H1 (cell line): ENCODE data around the gene RGS11. TPM values are rescaled to one million over a fixed set of nuclear protein-coding genes. Genes with fewer than 3 reads are reported as not detected.
A peak's percentile ranks its signal among the peaks of the same experiment; 100 is the strongest.

ENCODE experiments used
- ASH2L ChIP-seq: fragments of 200-600, 300-600 bp; sonication (generic); IDR thresholded peaks from one replicate; pipeline ENCODE4 v1.7.1; 2017; ENCODE audit warnings: low read length
- BRCA1 ChIP-seq: IDR thresholded peaks from 2 replicates; pipeline ENCODE4 v1.6.1; 2012; ENCODE audit warnings: low read depth, low read length, improper control_type of control experiment
- CBX8 ChIP-seq: fragments of 300-800, 300-1000 bp; sonication (generic); IDR thresholded peaks from 2 replicates; pipeline ENCODE4 v1.7.1; 2016; ENCODE audit warnings: low read depth, low read length, borderline replicate concordance
- KDM4A ChIP-seq: IDR thresholded peaks from one replicate; pipeline ENCODE4 v1.7.1; 2012; ENCODE audit warnings: low read depth, mild to moderate bottlenecking, moderate library complexity, low read length, inconsistent platforms; ENCODE audit not compliant: severe bottlenecking
- MAFK ChIP-seq: IDR thresholded peaks from 2 replicates; pipeline ENCODE4 v1.6.1; 2012; ENCODE audit warnings: low read depth, mild to moderate bottlenecking, improper control_type of control experiment, low read length
- NRF1 ChIP-seq: IDR thresholded peaks from 2 replicates; pipeline ENCODE4 v1.6.1; 2011; ENCODE audit warnings: mild to moderate bottlenecking, low read depth, low read length, improper control_type of control experiment
- RNF2 ChIP-seq: fragments of 200-900, 300-1000 bp; sonication (generic); IDR thresholded peaks from 2 replicates; pipeline ENCODE4 v1.7.1; 2016; ENCODE audit warnings: borderline replicate concordance, low read depth, mild to moderate bottlenecking, antibody characterized with exemption, low read length; ENCODE audit not compliant: poor library complexity, severe bottlenecking; ENCODE audit errors: missing control alignments
- RXRA ChIP-seq: IDR thresholded peaks from 2 replicates; pipeline ENCODE4 v1.6.1; 2011; ENCODE audit warnings: low read depth, mild to moderate bottlenecking, low read length, moderate library complexity; ENCODE audit not compliant: insufficient read depth
- SIRT6 ChIP-seq: IDR thresholded peaks from one replicate; pipeline ENCODE4 v1.7.1; 2012; ENCODE audit warnings: low read length, inconsistent platforms
- SUZ12 ChIP-seq: fragments of 200-600 bp; sonication (generic); IDR thresholded peaks from 2 replicates; pipeline ENCODE4 v1.6.1; 2012; ENCODE audit warnings: mild to moderate bottlenecking, inconsistent platforms, low read length, moderate library complexity, mixed read lengths
- TCF12 ChIP-seq: IDR thresholded peaks from 2 replicates; pipeline ENCODE4 v1.6.1; 2011; ENCODE audit warnings: low read depth, mild to moderate bottlenecking, low read length
- TEAD4 ChIP-seq: IDR thresholded peaks from 2 replicates; pipeline ENCODE4 v1.6.1; 2012; ENCODE audit warnings: low read depth, low read length, inconsistent platforms, mixed read lengths
- polyA plus RNA-seq, 7 experiments: library from polyadenylated mRNA; depleted of rRNA in 3 of 7; stranded (reverse) in 5 of 7; unstranded in 2 of 7; fragments of >200 nt in 5 of 7; fragments of 200-250 nt in 2 of 7; gene quantifications; 1 replicate in 5 of 7; 2 replicates in 1 of 7; 4 replicates in 1 of 7; pipeline versions ENCODE4 v1.2.1 to v1.2.3, GENCODE V29; 2011 to 2013; ENCODE audit warnings: missing spikeins in 2 of 7, mixed read lengths in 2 of 7
- total RNA-seq: library from RNA; stranded (reverse); fragmentation: NEBNext Ultra II Directional; extraction: Animal tissue kit (Norgen Biotek cat#: 25700); gene quantifications from 2 replicates; pipeline ENCODE4 v1.2.1, GENCODE V29; 2021

RGS11 gene
- total and polyA plus RNA-seq, 2 of the 8 experiments (the other 6 are each of a cell fraction or from before 2014, with no cell fraction given) = 0.84 to 1.2 TPM

DNA sequence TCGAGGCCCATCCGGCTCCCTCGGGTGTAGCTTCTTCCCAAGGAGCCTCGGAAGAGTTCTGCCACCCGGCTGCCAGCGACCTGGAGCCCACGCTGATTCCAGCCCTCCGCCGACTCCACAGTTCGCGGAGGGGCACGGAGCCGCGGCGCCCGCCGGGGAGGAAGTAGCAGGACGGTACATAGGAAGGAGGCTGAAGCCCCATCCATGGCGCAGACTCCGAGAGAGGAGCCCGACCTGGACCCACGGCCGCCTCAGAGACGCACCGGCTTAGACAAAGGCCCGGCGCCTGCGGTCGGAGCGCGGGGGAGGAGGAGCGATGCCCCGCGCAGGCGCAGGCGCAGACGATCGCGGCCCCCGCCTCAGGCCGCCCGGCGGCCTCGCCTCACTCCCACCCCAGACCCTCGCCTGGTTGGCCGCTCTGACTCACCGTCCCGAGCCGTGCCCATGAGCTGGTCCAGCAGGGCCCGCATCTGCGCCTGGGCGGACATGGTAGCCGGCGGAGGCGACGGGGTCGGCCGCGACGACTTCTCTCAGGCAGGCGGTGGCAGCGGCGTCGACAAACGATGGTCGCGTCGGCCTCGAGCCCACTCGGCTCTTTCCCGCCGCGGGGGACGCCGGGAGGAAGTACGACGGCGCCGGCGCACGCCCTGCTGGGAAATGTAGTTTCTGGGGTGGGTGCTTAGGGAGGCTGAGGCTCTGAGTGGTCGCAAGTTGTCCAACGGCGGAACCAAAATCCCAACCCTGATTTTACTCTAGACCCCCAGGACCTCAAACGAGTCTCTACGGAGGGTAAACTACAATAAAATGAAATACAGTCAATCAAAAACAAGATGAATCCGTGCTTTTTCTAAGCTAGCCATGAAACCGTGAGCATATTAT lies 46.7 kb downstream of the RGS11 start, which contains the start of gene LUC7L (continued):
- TF ChIP-seq CBX8 (no peak), TCF12 (no peak), SIRT6 (no peak), NRF1 (peak; percentile 76), SUZ12 (no peak), KDM4A (peak; percentile 92), MAFK (peak; percentile 15; the same call in 1 of the 2 replicates), BRCA1 (no peak), TEAD4 (no peak), RNF2 (no peak), RXRA (no peak), ASH2L (peak; percentile 44)
